T1000 (cell line): ENCODE data around the gene UNC80.

ENCODE experiments used
- DNase-seq: peaks from one replicate; lab custom pipeline; 2025; ENCODE audit warnings: mixed read lengths; lab: John Stamatoyannopoulos, UW

The UNC80 gene

GRCh38 chr2:209806318-209806717, 34.7 kb downstream of the UNC80 start:
- DNase-seq, result no peak

- DNase-seq, result no peak
These were observed 36.9 kb downstream of the UNC80 start for GRCh38 chr2:209808521-209808920.

- no peak for DNase-seq
These were observed 37.6 kb downstream of the UNC80 start for GRCh38 chr2:209809256-209809655.

GRCh38 chr2:209817844-209818271, 46.2 kb downstream of the UNC80 start:
- DNase-seq, result no peak

GRCh38 chr2:209818939-209819338, 47.3 kb downstream of the UNC80 start:
- DNase-seq, result no peak

- DNase-seq, result no peak
These were observed 50.2 kb downstream of the UNC80 start for GRCh38 chr2:209821806-209822205.

GRCh38 chr2:209823484-209823883, 51.9 kb downstream of the UNC80 start:
- no peak for DNase-seq

- no peak for DNase-seq
These were observed 52.8 kb downstream of the UNC80 start for GRCh38 chr2:209824391-209824790.

GRCh38 chr2:209830722-209831465, 59.3 kb downstream of the UNC80 start:
- no peak for DNase-seq

GRCh38 chr2:209834767-209835166, 63.1 kb downstream of the UNC80 start:
- no peak for DNase-seq

GRCh38 chr2:209840434-209840833, 68.8 kb downstream of the UNC80 start:
- DNase-seq, result no peak

- no peak for DNase-seq
These were observed 74.0 kb downstream of the UNC80 start for GRCh38 chr2:209845666-209846065.

- no peak for DNase-seq
These were observed 93.2 kb downstream of the UNC80 start for GRCh38 chr2:209864716-209865295.

- no peak for DNase-seq
These were observed 96.8 kb downstream of the UNC80 start for GRCh38 chr2:209868271-209868994.

- DNase-seq, result no peak
These were observed 98.4 kb downstream of the UNC80 start for GRCh38 chr2:209870067-209870466.

- no peak for DNase-seq
These were observed 101.0 kb downstream of the UNC80 start for GRCh38 chr2:209872675-209873074.

- DNase-seq, result no peak
These were observed 103.6 kb downstream of the UNC80 start for GRCh38 chr2:209875270-209875669.

GRCh38 chr2:209876211-209876610, 104.6 kb downstream of the UNC80 start:
- DNase-seq, result no peak

- DNase-seq, result no peak
These were observed 107.1 kb downstream of the UNC80 start for GRCh38 chr2:209878701-209879100.

GRCh38 chr2:209900638-209901037, 129.0 kb downstream of the UNC80 start:
- no peak for DNase-seq

- DNase-seq, result no peak
These were observed 129.5 kb downstream of the UNC80 start for GRCh38 chr2:209901172-209901571.

- no peak for DNase-seq
These were observed 134.1 kb downstream of the UNC80 start for GRCh38 chr2:209905691-209906090.

- no peak for DNase-seq
These were observed 136.1 kb downstream of the UNC80 start for GRCh38 chr2:209907746-209908145.
